ENCODE results near the gene MUC5B. TPM values are rescaled to one million over a fixed set of nuclear protein-coding genes. Genes with fewer than 3 reads are reported as not detected.

MUC5B gene
- total and polyA plus RNA-seq, 8 donors = 0.06 to 33.4 (median 0.27) TPM

- DNase-seq = peak in 2 of 4 donors; percentile 24 to 61
- H3K27me3 ChIP-seq = peaks cover 0 to 100% of the 10 kb centered on the region in 2 donors
- H3K4me1 ChIP-seq = no peaks in the 10 kb centered on the region
- no peak for ATAC-seq
- no peak overlapping the region for H3K27ac ChIP-seq
- no peak overlapping the region for H3K4me3 ChIP-seq
- H3K9me3 ChIP-seq = no peaks in the 10 kb centered on the region
- no peaks in the 10 kb centered on the region for H3K36me3 ChIP-seq
- intact Hi-C loops (cut with DNase I) = no loop called here
- TF ChIP-seq, protein P1, sequence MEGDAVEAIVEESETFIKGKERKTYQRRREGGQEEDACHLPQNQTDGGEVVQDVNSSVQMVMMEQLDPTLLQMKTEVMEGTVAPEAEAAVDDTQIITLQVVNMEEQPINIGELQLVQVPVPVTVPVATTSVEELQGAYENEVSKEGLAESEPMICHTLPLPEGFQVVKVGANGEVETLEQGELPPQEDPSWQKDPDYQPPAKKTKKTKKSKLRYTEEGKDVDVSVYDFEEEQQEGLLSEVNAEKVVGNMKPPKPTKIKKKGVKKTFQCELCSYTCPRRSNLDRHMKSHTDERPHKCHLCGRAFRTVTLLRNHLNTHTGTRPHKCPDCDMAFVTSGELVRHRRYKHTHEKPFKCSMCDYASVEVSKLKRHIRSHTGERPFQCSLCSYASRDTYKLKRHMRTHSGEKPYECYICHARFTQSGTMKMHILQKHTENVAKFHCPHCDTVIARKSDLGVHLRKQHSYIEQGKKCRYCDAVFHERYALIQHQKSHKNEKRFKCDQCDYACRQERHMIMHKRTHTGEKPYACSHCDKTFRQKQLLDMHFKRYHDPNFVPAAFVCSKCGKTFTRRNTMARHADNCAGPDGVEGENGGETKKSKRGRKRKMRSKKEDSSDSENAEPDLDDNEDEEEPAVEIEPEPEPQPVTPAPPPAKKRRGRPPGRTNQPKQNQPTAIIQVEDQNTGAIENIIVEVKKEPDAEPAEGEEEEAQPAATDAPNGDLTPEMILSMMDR (IDR thresholded peaks at IDR 0.05) = no peak
Observed at GRCh38 chr11:1224491-1225385, 1.9 kb downstream of the MUC5B start.

- TF ChIP-seq, protein P1 (IDR thresholded peaks at IDR 0.05) = no peak
- intact Hi-C loops (cut with DNase I) = no loop called here
- ATAC-seq (no peak), DNase-seq (peak in 2 of 4 donors; percentile 13 to 67)
- H3K27ac ChIP-seq = no peak overlapping the region
- no peak overlapping the region for H3K4me3 ChIP-seq
- peaks cover 0 to 100% of the 10 kb centered on the region in 2 donors for H3K27me3 ChIP-seq
- H3K9me3 ChIP-seq = no peaks in the 10 kb centered on the region
- no peaks in the 10 kb centered on the region for H3K4me1 ChIP-seq
- no peaks in the 10 kb centered on the region for H3K36me3 ChIP-seq
Observed at GRCh38 chr11:1225386-1226225, 2.7 kb downstream of the MUC5B start.

GRCh38 chr11:1226226-1226985, 3.5 kb downstream of the MUC5B start:
- TF ChIP-seq, protein P1 (IDR thresholded peaks at IDR 0.05) = no peak
- no peak for ATAC-seq
- peaks cover 0 to 100% of the 10 kb centered on the region in 2 donors for H3K27me3 ChIP-seq

GRCh38 chr11:1226986-1227550, 4.2 kb downstream of the MUC5B start:
- Histone ChIP-seq H3K4me3 (no peak overlapping the region), H3K9me3 (no peaks in the 10 kb centered on the region), H3K36me3 (no peaks in the 10 kb centered on the region), H3K27ac (no peak overlapping the region), H3K27me3 (peaks cover 0 to 100% of the 10 kb centered on the region in 2 donors), H3K4me1 (no peaks in the 10 kb centered on the region)
- peak in 1 of 4 donors; percentile 59 for DNase-seq
- TF ChIP-seq, protein P1 (IDR thresholded peaks at IDR 0.05) = no peak
- ATAC-seq = no peak
- intact Hi-C loops (cut with DNase I) = no loop called here

More at GRCh38 chr11:1226226-1226985, 3.5 kb downstream of the MUC5B start:
- Histone ChIP-seq H3K4me3 (no peak overlapping the region), H3K27ac (no peak overlapping the region), H3K4me1 (no peaks in the 10 kb centered on the region), H3K9me3 (no peaks in the 10 kb centered on the region), H3K36me3 (no peaks in the 10 kb centered on the region)
- peak in 2 of 4 donors; percentile 26 to 78 for DNase-seq
- intact Hi-C loops (cut with DNase I) = no loop called here
